ENCODE results near the gene ZNF555. TPM values are rescaled to one million over a fixed set of nuclear protein-coding genes. Genes with fewer than 3 reads are reported as not detected.

ZNF555 gene
- total and polyA plus RNA-seq, 2 of the 13 experiments (the other 11 are each of a cell fraction or from before 2014, with no cell fraction given), result 5.0 to 8.0 TPM

DNA sequence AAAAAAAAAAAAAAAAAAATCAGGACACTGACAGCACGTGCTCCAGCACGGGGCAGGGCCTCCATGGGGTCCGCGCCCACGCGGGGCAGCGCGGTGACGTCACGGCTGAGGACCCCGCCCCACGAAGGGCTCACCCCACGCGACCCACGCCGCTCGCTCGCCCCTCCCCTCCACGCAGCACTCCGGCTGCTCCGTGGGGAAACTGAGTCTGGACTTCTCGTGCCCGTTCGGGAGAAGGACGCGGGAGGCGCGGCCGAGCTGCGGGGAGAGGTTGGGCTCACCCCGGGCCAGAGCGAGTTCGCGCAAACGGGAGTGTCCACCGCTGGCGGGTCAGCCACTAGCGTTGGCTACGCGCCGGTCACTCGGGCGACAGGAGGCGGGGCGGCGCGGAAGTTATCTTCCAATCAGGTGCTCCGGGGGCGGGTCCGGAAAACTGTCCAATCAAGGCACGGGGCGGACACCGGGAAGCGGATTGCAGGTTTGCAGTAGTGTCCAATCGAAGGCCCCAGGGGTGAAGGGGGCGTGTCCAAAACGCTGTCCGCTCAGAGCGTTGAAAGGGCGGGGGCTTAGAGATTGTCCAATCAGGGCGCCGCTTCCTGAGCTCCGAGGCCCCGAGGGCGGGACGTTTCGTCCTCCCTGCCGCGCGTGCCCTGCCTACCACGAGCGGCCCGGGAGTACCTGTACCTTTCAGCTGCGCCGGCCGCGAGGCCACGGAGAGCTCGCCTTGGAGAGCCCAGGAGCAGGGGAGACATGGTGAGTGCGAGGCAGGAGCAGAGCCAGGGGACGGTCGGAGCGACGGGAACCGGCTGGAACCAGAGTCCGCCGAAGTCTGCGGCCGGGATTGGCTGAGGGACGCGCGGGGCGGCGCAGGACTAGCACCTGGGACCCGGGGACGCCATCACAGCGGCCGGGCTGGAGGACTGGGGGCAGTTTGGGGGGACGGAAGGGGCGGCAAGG, 59.3 kb downstream of the ZNF555 start, which contains the start of gene ZNF57 (continued):
- TF ChIP-seq, protein P1, sequence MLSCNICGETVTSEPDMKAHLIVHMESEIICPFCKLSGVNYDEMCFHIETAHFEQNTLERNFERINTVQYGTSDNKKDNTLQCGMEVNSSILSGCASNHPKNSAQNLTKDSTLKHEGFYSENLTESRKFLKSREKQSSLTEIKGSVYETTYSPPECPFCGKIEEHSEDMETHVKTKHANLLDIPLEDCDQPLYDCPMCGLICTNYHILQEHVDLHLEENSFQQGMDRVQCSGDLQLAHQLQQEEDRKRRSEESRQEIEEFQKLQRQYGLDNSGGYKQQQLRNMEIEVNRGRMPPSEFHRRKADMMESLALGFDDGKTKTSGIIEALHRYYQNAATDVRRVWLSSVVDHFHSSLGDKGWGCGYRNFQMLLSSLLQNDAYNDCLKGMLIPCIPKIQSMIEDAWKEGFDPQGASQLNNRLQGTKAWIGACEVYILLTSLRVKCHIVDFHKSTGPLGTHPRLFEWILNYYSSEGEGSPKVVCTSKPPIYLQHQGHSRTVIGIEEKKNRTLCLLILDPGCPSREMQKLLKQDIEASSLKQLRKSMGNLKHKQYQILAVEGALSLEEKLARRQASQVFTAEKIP (CRISPR knock-in tag; IDR thresholded peaks at IDR 0.05; ENCODE audit: borderline replicate concordance), result no peak
- no peak for TF ChIP-seq ZNF841 (CRISPR knock-in tag; IDR thresholded peaks at IDR 0.05; ENCODE audit: borderline replicate concordance)
- TF ChIP-seq AKNA (CRISPR knock-in tag; IDR thresholded peaks at IDR 0.05; ENCODE audit: borderline replicate concordance), result no peak; the same call in 1 of the 2 replicates
- no peak for TF ChIP-seq ZNF484 (CRISPR knock-in tag; IDR thresholded peaks at IDR 0.05; ENCODE audit: borderline replicate concordance, low read depth)
- TF ChIP-seq POGK (CRISPR knock-in tag; conservative IDR thresholded peaks at IDR 0.05), result peak; percentile 89
- 0 out of 2 replicates have a peak, but pooled peaks have one; percentile 21 for TF ChIP-seq ZNF235 (CRISPR knock-in tag; IDR thresholded peaks at IDR 0.05; ENCODE audit: borderline replicate concordance)
- no peak for TF ChIP-seq ZKSCAN5 (CRISPR knock-in tag; IDR thresholded peaks at IDR 0.05)
- TF ChIP-seq WIZ (CRISPR knock-in tag; IDR thresholded peaks at IDR 0.05), result no peak
- TF ChIP-seq, protein P2, sequence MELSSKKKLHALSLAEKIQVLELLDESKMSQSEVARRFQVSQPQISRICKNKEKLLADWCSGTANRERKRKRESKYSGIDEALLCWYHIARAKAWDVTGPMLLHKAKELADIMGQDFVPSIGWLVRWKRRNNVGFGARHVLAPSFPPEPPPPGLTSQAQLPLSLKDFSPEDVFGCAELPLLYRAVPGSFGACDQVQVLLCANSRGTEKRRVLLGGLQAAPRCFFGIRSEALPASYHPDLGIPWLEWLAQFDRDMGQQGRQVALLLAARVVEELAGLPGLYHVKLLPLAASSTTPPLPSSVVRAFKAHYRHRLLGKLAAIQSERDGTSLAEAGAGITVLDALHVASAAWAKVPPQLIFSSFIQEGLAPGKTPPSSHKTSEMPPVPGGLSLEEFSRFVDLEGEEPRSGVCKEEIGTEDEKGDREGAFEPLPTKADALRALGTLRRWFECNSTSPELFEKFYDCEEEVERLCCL (CRISPR knock-in tag; IDR thresholded peaks at IDR 0.05; ENCODE audit: borderline replicate concordance), result no peak
- peak; percentile 65; the same call in 1 of the 2 replicates for TF ChIP-seq TGIF2 (CRISPR knock-in tag; IDR thresholded peaks at IDR 0.05)
- TF ChIP-seq ZNF83 (CRISPR knock-in tag; IDR thresholded peaks at IDR 0.05; ENCODE audit: borderline replicate concordance), result no peak
- no peak; the same call in 1 of the 2 replicates for TF ChIP-seq KLF13 (CRISPR knock-in tag; IDR thresholded peaks at IDR 0.05)
- peak; percentile 70 for TF ChIP-seq MYC (CRISPR knock-in tag; IDR thresholded peaks at IDR 0.05; ENCODE audit: borderline replicate concordance)
- TF ChIP-seq FOXM1 (CRISPR knock-in tag; IDR thresholded peaks at IDR 0.05), result no peak
- TF ChIP-seq SIX1 (CRISPR knock-in tag; IDR thresholded peaks at IDR 0.05; ENCODE audit: borderline replicate concordance), result no peak
